CD4-positive, alpha-beta T cell treated with Interleukin-17A for 1 hour (primary cell): ENCODE measurements around the gene NEAT1.
"Not testable (repeated sequence)": the region's sequence is repeated elsewhere in the genome, so short reads cannot be mapped to it uniquely, and the experiment has no call there.

Experiments
- DNase-seq: peaks from one replicate; pipeline ENCODE4 v3.0.0-alpha.2; 2020

Gene NEAT1

GRCh38 chr11:65436412-65437032 is 13.9 kb downstream of the NEAT1 start:
- peak; percentile 34 for DNase-seq

DNA sequence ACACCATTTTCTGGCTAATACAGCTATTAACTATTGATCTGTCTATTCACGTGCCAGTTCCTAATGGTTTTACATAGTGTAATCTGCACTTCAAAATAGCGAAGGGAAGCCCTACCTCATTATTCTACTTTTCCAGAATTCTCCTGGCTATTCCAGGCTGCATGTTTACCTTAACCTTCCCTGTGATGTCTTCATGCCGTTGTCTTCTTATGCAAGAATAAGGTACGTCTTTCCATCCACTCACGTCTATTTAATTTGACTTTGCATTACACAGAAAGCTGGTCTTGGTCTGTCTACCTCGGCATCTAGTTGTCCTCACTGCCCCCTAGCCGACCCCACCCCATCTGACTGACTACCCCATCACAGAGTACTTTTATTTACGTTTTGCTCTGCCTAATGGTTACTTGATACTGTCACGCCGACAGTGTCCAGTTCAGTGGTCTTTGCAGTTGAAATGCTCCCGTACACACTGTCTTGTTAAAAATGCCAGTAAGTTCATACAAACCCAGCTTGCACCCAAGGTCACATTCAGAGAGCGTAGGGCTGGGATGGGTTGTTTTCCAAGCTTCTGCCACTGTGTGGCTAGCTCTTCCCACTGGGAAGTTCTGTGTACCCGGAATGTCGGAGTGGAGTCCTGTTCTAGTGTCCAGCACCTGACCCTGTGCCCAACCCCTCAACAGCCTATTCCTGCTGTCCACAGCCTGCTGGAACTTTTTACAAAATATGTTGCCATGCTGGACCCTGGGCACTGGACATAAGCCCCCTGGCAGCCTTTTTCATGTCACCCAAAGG is 15.0 kb downstream of the NEAT1 start:
- DNase-seq = no peak

GRCh38 chr11:65438257-65439151 is 15.9 kb downstream of the NEAT1 start:
- DNase-seq = no peak

- peak; percentile 19 for DNase-seq
Observed at GRCh38 chr11:65439331-65440181, 17.0 kb downstream of the NEAT1 start.

GRCh38 chr11:65440831-65441499 is 18.4 kb downstream of the NEAT1 start:
- peak; percentile 29 for DNase-seq

DNA sequence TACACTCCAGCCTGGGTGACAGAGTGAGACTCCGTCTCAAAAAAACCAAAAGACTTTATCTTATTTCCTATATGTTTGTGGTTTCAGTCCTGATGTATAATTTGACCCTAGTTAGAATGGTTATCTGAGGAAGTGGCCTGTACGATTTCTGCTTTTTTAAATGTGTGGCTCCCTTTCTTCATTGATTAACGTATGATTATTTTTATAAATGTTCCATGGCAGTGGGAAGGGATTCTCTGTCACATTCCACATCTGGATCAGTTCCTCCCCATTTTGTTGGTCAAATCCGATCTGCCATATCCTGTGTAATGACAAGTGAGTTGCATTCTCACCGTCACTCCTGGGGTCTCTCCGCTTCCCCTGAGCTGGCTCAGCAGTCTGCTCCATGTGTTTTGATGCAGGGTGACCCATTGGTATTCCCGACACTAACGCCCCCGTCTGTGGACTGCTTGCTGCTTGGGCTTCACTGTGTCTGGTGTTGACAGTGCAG is 20.3 kb downstream of the NEAT1 start:
- peak; percentile 18 for DNase-seq

DNA sequence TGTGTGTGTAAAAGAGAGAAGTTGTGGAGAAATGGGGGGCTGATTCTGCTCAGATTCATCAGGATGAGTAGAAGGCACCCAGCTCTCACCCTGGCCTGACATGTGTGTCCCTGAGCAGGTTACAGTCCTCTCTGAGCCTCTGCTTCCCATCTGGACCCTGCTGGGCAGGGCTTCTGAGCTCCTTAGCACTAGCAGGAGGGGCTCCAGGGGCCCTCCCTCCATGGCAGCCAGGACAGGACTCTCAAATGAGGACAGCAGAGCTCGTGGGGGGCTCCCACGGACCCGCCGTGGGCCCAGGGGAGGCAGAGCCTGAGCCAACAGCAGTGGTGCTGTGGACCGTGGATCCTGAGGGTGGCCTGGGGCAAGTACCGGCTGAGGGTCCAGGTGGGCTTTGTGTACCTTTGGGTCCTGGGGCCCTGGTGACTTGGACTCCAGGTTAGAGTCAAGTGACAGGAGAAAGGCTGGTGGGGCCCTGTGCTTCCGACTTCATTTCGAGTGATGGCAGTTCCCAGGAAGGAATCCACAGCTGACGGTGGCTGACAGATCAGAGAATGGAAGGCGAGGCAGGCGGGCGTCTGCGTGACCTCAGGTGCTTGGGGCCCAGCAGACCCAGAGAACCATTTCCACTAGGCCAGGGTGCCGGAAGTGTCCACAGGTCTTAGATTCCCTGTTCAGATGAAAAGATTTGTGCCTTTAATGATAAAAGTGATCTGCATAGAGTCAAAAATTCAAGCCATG is 21.9 kb downstream of the NEAT1 start:
- DNase-seq = peak; percentile 19

GRCh38 chr11:65445101-65445603 is 22.6 kb downstream of the NEAT1 start:
- DNase-seq = peak; percentile 30

DNA sequence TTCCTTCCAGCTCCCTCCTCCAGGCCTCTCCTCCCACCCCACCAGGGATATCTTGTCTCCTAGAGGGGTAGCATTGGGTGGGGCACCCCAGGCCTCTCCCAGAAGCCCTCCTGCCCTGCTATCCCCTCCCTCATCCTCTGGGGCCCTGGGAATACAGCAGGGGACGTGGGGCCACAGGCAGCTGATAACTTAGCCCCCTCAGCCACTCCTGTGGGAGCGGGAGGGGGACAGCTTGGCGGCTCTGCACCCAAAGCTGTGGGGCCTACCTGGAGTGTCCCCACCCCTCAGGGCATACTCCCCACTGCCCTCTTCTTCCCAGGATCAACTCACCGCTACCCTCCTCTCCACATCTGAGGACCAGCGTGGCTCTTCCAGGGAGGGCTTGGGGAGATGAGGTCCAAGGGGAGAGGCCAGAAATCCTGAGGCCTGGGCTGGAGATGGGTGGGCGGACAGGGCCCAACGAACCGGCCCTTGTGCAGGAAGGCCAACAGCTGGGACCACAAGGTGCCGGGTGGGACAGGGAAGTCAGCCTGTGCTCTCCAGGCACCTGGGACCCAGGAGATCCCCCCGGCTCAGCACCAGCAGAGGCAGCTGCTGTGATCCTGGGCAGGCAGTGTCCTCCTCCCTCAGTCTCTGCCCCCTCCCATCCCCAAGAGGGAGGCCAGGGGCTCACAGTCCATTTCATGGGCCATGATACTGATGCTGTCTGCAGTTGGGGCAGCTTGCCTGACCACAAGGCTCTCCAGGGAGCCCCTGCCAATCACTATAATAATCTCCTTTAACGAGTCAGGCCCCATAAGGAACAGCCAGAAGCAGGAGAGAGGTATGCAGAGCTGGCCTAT is 23.2 kb downstream of the NEAT1 start:
- peak; percentile 31 for DNase-seq

GRCh38 chr11:65446446-65447277 is 24.1 kb downstream of the NEAT1 start:
- peak; percentile 43 for DNase-seq

DNA sequence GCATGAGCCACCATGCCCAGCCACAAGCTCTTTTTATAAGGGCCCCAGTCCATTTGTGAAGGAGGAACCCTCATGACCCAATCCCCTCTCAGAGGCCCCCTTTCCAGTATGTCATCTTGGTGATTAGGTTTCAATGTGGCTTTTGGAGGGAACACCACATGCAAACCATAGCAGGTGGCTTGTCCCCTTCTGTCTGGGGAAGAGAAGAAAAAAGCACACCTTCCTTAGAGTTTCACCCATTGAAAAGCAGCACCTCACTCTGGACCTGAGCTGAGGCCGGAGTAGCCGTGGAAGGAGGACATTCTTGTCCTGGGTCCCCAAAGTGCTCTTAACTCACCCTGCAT is 25.4 kb downstream of the NEAT1 start:
- no peak for DNase-seq

DNA sequence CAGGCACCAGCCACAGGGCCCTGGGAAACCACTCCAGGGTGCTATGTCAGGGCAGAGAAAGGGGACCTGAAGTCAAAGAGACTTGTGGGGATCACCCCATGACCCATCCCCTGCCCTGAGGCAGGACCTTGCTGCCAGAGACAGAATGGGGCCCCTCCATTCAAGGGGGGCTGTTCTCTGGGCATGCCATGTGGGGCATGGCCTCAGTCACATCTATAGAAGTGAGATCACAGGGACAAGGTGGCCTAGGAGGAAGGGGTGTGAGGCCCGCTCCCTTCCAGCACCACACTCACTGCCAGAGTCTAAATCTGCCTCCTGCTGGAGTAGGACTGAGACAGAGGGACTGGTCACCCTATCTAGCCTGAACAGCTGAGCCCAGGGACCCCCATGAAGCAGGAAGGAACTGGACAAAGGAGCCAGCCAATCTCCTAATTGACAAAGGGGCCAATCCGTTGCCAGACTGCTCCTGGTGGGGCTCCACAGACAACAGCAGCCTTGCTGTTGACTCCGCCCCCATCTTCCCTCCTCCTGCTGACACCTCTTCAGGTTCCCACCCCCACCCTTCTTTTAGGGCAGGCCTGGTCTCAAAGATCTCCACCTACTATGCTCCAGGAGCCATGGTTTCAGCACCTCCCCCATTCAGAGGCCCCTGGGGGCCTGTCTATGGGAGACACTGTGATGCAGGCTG is 26.0 kb downstream of the NEAT1 start:
- peak; percentile 61 for DNase-seq

DNA sequence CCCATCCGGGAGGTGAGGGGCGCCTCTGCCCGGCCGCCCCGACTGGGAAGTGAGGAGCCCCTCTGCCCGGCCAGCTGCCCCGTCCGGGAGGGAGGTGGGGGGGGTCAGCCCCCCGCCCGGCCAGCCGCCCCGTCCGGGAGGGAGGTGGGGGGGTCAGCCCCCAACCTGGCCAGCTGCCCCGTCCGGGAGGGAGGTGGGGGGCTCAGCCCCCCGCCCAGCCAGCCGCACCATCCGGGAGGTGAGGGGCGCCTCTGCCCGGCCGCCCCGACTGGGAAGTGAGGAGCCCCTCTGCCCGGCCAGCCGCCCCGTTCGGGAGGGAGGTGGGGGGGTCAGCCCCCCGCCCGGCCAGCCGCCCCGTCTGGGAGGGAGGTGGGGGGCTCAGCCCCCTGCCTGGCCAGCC is 28.7 kb downstream of the NEAT1 start:
- DNase-seq = not testable (repeated sequence)

- DNase-seq = not testable (repeated sequence)
Observed at GRCh38 chr11:65452259-65452658, 29.7 kb downstream of the NEAT1 start.

GRCh38 chr11:65452806-65453490 is 30.4 kb downstream of the NEAT1 start:
- DNase-seq = no peak

- DNase-seq = no peak
Observed at GRCh38 chr11:65454311-65454695, 31.7 kb downstream of the NEAT1 start.

DNA sequence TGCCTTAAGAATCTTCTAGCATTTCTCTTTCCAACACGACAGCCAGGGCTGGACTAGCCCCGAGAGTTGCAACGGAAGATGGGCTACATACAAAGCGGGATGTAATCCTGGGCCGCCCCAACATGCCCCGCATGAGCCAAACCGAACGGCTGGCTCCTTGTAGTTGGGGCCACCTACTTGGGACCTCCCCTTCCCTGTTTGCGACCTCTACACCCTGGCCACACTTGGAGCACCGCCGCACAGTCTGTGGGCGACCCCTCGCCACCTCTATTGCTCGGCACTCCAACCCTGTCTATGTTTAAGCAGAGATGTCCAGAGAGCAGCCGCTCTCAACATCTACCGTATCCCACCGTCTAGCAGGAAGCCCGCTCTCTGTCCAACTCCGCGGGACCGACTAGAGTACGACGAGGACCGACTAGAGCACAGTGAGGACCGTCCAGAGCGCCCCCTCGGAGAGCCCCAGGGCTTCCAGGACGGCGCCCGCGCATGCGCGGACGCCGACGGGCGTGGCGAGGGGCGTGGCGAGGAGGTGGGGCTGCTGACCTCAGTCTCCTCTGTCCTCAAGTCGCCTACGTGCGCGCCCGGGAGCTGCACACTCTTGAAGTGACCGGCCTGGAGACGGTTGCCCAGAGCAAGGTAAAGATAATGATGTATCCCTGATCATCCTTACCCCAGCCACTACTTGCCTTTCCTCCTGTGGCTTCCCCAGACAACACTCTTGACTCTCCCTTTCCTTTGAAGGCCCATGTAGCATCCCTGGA is 32.3 kb downstream of the NEAT1 start:
- DNase-seq = peak; percentile 86
